ENCODE data around the gene NRARP. TPM values are rescaled to one million over a fixed set of nuclear protein-coding genes. Genes with fewer than 3 reads are reported as not detected.

Gene NRARP
- total and polyA plus RNA-seq, 2 donors from 2014 or later, result 1.7 to 4.7 TPM

- H3K9me3 ChIP-seq (ENCODE audit: control insufficient read depth in 2 of 3, insufficient read depth in 1 of 3, low read length in 3 of 3), result no peaks in the 10 kb centered on the region
- DNase-seq (no peak), FAIRE-seq (no peak)
- intact Hi-C loops (cut with DNase I), result no loop called here
- no peaks in the 10 kb centered on the region for H3K27me3 ChIP-seq (ENCODE audit: control insufficient read depth, insufficient read depth, low read length)
- H3K27ac ChIP-seq (ENCODE audit: low read depth in 2 of 2, low read length in 2 of 2), result no peak overlapping the region
- H3K4me3 ChIP-seq (ENCODE audit: low read length in 3 of 3), result peak overlapping the region in 1 of 3 donors; percentile 90
- H3K4me1 ChIP-seq (ENCODE audit: control insufficient read depth in 2 of 3, insufficient read depth in 2 of 3, low read depth in 1 of 3, low read length in 3 of 3), result peaks cover 0 to 22% (median 13%) of the 10 kb centered on the region in 3 donors
- H3K9ac ChIP-seq (ENCODE audit: low read length in 3 of 3), result no peak overlapping the region
- TF ChIP-seq CTCF (IDR thresholded peaks at IDR 0.05; ENCODE audit: borderline replicate concordance, extremely low read depth, insufficient read depth), result no peak
- peaks cover 0 to 10% (median 4%) of the 10 kb centered on the region in 3 donors for H3K36me3 ChIP-seq (ENCODE audit: control insufficient read depth in 2 of 3, insufficient read depth in 3 of 3, low read length in 3 of 3)
Measured at GRCh38 chr9:137256856-137257255, 45.2 kb downstream of the NRARP start.

DNA sequence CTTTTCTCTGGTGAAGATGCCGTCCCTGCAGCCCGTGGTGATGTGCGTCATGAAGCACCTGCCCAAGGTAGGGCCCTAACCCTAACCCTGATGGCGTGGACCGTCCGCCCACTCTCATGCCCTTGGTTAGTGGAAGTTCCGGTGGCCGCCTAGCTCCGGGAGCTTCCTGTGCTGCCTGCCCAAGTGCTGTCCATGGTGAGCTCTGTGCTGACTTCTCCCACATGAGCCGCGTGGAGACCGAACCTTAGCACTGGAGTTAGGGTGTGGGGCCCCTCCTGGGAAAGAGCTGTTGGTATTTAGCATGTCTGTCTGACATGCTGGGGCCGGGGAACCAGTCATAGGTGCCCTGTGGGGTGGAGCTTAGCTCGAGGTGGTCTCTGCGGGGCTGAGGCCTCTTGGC, 45.7 kb downstream of the NRARP start:
- no peak for TF ChIP-seq CTCF (IDR thresholded peaks at IDR 0.05; ENCODE audit: borderline replicate concordance, extremely low read depth, insufficient read depth)
- intact Hi-C loops (cut with DNase I), result no loop called here
- peaks cover 0 to 22% (median 13%) of the 10 kb centered on the region in 3 donors for H3K4me1 ChIP-seq (ENCODE audit: control insufficient read depth in 2 of 3, insufficient read depth in 2 of 3, low read depth in 1 of 3, low read length in 3 of 3)
- H3K9me3 ChIP-seq (ENCODE audit: control insufficient read depth in 2 of 3, insufficient read depth in 1 of 3, low read length in 3 of 3), result no peaks in the 10 kb centered on the region
- H3K9ac ChIP-seq (ENCODE audit: low read length in 3 of 3), result peak overlapping the region in 1 of 3 donors; percentile 67
- H3K4me3 ChIP-seq (ENCODE audit: low read length in 3 of 3), result peak overlapping the region; percentile 73 to 90 (median 84)
- no peak for DNase-seq
- H3K27me3 ChIP-seq (ENCODE audit: control insufficient read depth, insufficient read depth, low read length), result no peaks in the 10 kb centered on the region
- no peak overlapping the region for H3K27ac ChIP-seq (ENCODE audit: low read depth in 2 of 2, low read length in 2 of 2)
- peaks cover 0 to 10% (median 4%) of the 10 kb centered on the region in 3 donors for H3K36me3 ChIP-seq (ENCODE audit: control insufficient read depth in 2 of 3, insufficient read depth in 3 of 3, low read length in 3 of 3)
- no peak for FAIRE-seq

- peak in 1 of 5 donors; percentile 66 for DNase-seq
- no peaks in the 10 kb centered on the region for H3K9me3 ChIP-seq (ENCODE audit: control insufficient read depth in 2 of 3, insufficient read depth in 1 of 3, low read length in 3 of 3)
- no peak for TF ChIP-seq CTCF (IDR thresholded peaks at IDR 0.05; ENCODE audit: borderline replicate concordance, extremely low read depth, insufficient read depth)
- peak overlapping the region; percentile 73 to 90 (median 84) for H3K4me3 ChIP-seq (ENCODE audit: low read length in 3 of 3)
- peak overlapping the region; percentile 57 to 82 (median 67) for H3K9ac ChIP-seq (ENCODE audit: low read length in 3 of 3)
- peaks cover 0 to 22% (median 13%) of the 10 kb centered on the region in 3 donors for H3K4me1 ChIP-seq (ENCODE audit: control insufficient read depth in 2 of 3, insufficient read depth in 2 of 3, low read depth in 1 of 3, low read length in 3 of 3)
- no peak overlapping the region for H3K27ac ChIP-seq (ENCODE audit: low read depth in 2 of 2, low read length in 2 of 2)
- FAIRE-seq, result no peak
- H3K27me3 ChIP-seq (ENCODE audit: control insufficient read depth, insufficient read depth, low read length), result no peaks in the 10 kb centered on the region
- peaks cover 0 to 10% (median 4%) of the 10 kb centered on the region in 3 donors for H3K36me3 ChIP-seq (ENCODE audit: control insufficient read depth in 2 of 3, insufficient read depth in 3 of 3, low read length in 3 of 3)
- intact Hi-C loops (cut with DNase I), result no loop called here
Measured at GRCh38 chr9:137255448-137256114, 46.5 kb downstream of the NRARP start.

All from kidney (tissue), 14 donors.